Adrenal gland (tissue), 12 donors: ENCODE results near the gene SLC25A19. TPM values are rescaled to one million over a fixed set of nuclear protein-coding genes. Genes with fewer than 3 reads are reported as not detected.

Source experiments
- DNase-seq, 7 donors: peaks; one replicate each; pipeline ENCODE4 v3.0.0-alpha.2; 2019 to 2020
- H3K27ac ChIP-seq, 5 donors: fragments of 200-600 bp; sonication (generic) in 4 of 5; 1 replicate in 3 of 5; 2 replicates in 2 of 5; pipeline versions ENCODE4 v1.5.1 to v1.8.0; 2016 to 2020; ENCODE audit warnings: mild to moderate bottlenecking in 1 of 5
- H3K27me3 ChIP-seq: fragments of 200-600 bp; 2 replicates; pipeline ENCODE4 v1.8.0; 2021
- H3K36me3 ChIP-seq, 2 donors: fragments of 200-600 bp; replicated peaks in 1 of 2; 1 replicate in 1 of 2; 2 replicates in 1 of 2; pipeline versions ENCODE4 v1.5.1 to v1.8.0; 2018 to 2022
- H3K4me1 ChIP-seq, 2 donors: fragments of 200-600 bp; replicated peaks in 1 of 2; 1 replicate in 1 of 2; 2 replicates in 1 of 2; pipeline versions ENCODE4 v1.5.1 to v1.8.0; 2018 to 2021
- H3K4me3 ChIP-seq, 4 donors: fragments of 200-600 bp; sonication (generic) in 3 of 4; one replicate each; pipeline ENCODE4 v1.5.1; 2016 to 2018
- H3K9me3 ChIP-seq, 3 donors: fragments of 200-600 bp; sonication (generic) in 1 of 3; replicated peaks in 1 of 3; 1 replicate in 2 of 3; 2 replicates in 1 of 3; pipeline versions ENCODE4 v1.5.1 to v1.8.0; 2016 to 2021
- POLR2A ChIP-seq, 2 donors: fragments of 450-650 bp; IDR thresholded peaks; one replicate each; pipeline ENCODE4 v1.6.1; 2017; ENCODE audit warnings: antibody characterized with exemption in 2 of 2, mild to moderate bottlenecking in 2 of 2, moderate library complexity in 1 of 2
- WGBS, 4 donors: extraction: QIAGEN DNeasy Blood & Tissue Kit in 2 of 4; methylation state at CpG; one replicate each; pipeline versions ENCODE4 v1.1.5 to v1.1.7; 2013 to 2017; 5-methylcytosine and 5-hydroxymethylcytosine counted together
- intact Hi-C, 2 donors: fragments of 100-400 bp; cut with DNase I; formaldehyde crosslinking; loops; one replicate each; pipeline versions ENCODE4 v1.14.1 to v1.15.0; 2022 to 2023
- polyA plus RNA-seq, 3 donors: library from polyadenylated mRNA; stranded (reverse); fragments of 200-250 nt in 2 of 3; fragments of 350-450 nt in 1 of 3; fragmentation: Illumina TruSeq in 1 of 3; extraction: RNeasy Lipid Tissue Mini Kit (QIAGEN cat#74804) in 1 of 3; gene quantifications; one replicate each; pipeline ENCODE4 v1.2.3, GENCODE V29; 2013 to 2014
- total RNA-seq, 9 donors: library from RNA; depleted of rRNA in 4 of 9; stranded (reverse); fragments of >200 nt in 4 of 9; fragments of 120-200 nt in 1 of 9; fragmentation: NEBNext Ultra II Directional in 1 of 9; extraction: Animal tissue kit (Norgen Biotek cat#: 25700) in 1 of 9; gene quantifications; one replicate each; pipeline versions ENCODE4 v1.1.0 to v1.2.4, GENCODE V29; 2013 to 2023
- TF ChIP-seq, protein P1 (sequence below), 6 experiments: fragments of 450-650 bp in 4 of 6; fragments of 200-600 bp in 2 of 6; sonication (generic) in 1 of 6; IDR thresholded peaks; 1 replicate in 5 of 6; 2 replicates in 1 of 6; pipeline versions ENCODE4 v1.5.1 to v1.8.0; 2016 to 2021; ENCODE audit warnings: antibody characterized with exemption in 6 of 6, mild to moderate bottlenecking in 2 of 6, moderate library complexity in 1 of 6
- donor health status: healthy with polysubstance abuse.
- donor health status: Bipolar disorder and iron deficiency.
- donor health status: DM: yes; HTN: yes; CAD: no.
- donor health status: DM: no; HTN: no; CAD: no.
- donor health status: DM: no; HTN: no; CAD: no.
- donor health status: DM: yes; HTN: yes; CAD: no.

Gene SLC25A19
- total and polyA plus RNA-seq, 12 donors, result 15.8 to 63.9 (median 25.3) TPM

DNA sequence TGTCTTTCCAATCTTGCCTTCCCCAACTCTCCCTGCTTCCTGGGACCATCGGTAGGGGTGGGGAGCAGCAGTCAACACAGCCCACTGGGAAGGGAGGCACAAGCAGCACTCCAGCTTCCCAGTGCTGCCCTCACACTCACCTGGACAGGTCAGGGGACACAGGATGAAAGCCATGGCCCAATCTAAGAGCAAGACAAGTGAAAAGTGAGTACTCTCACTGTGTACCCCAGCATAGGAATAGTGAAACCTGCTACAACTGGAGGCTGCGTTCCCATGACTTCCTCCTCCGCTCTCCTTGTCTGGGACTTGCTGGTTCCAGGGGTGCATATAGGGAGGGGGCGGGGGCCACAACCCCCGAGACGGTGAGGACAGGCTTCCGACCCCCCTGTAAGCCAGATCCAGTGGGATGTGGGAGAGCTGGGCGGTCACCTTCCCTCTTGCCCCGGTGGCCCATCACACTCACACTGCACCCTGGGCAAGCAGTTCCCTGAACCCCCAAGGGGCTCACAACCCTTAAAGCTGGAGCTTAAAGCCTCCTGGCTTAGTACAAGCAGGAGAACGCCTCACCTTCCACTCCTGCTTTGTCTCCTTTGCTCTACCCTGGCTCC lies 29.5 kb upstream of the SLC25A19 start:
- 78 to 89% (median 84%) methylated on average over 6 to 10 of the region's 10 CpGs for WGBS, 4 donors
- H3K4me1 ChIP-seq, result peaks cover 18 to 25% of the 10 kb centered on the region in 2 donors
- no peaks in the 10 kb centered on the region for H3K27me3 ChIP-seq
- no peak for TF ChIP-seq POLR2A (IDR thresholded peaks at IDR 0.05)
- TF ChIP-seq, protein P1, sequence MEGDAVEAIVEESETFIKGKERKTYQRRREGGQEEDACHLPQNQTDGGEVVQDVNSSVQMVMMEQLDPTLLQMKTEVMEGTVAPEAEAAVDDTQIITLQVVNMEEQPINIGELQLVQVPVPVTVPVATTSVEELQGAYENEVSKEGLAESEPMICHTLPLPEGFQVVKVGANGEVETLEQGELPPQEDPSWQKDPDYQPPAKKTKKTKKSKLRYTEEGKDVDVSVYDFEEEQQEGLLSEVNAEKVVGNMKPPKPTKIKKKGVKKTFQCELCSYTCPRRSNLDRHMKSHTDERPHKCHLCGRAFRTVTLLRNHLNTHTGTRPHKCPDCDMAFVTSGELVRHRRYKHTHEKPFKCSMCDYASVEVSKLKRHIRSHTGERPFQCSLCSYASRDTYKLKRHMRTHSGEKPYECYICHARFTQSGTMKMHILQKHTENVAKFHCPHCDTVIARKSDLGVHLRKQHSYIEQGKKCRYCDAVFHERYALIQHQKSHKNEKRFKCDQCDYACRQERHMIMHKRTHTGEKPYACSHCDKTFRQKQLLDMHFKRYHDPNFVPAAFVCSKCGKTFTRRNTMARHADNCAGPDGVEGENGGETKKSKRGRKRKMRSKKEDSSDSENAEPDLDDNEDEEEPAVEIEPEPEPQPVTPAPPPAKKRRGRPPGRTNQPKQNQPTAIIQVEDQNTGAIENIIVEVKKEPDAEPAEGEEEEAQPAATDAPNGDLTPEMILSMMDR (IDR thresholded peaks at IDR 0.05), result no peak
- no peak for DNase-seq
- no peaks in the 10 kb centered on the region for H3K9me3 ChIP-seq
- H3K36me3 ChIP-seq, result peaks cover 0 to 34% of the 10 kb centered on the region in 2 donors
- peak overlapping the region in 2 of 5 donors; percentile 52 to 54 for H3K27ac ChIP-seq
- intact Hi-C loops, result no loop called here
- H3K4me3 ChIP-seq, result no peak overlapping the region

DNA sequence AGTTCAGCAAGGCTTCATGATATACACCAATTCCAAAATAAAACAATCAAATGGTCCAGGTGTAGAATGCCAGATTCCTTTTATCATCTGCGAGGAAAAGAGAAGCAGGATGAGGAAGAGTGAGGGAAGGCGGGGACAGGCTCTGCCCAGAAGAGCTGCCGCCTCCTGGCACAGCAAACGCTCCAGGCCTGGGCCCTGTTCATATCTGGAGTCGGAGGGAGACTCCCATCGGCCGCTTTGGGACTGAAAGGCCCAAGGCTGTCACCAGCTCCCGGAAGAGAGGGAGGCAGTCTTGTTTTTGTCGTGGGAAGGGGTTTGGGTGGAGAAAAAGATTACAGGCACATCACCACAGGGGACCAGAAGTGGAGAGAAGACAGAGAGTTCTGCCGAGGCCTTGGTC lies 29.0 kb upstream of the SLC25A19 start:
- Histone ChIP-seq H3K27ac (peak overlapping the region in 2 of 5 donors; percentile 52 to 54), H3K27me3 (no peaks in the 10 kb centered on the region), H3K4me3 (no peak overlapping the region), H3K36me3 (peaks cover 0 to 34% of the 10 kb centered on the region in 2 donors), H3K4me1 (peaks cover 23 to 31% of the 10 kb centered on the region in 2 donors), H3K9me3 (no peaks in the 10 kb centered on the region)
- 73 to 84% (median 77%) methylated on average over 10 of the region's 10 CpGs for WGBS, 4 donors
- intact Hi-C loops, result no loop called here
- TF ChIP-seq POLR2A (IDR thresholded peaks at IDR 0.05), result no peak
- TF ChIP-seq, protein P1 (IDR thresholded peaks at IDR 0.05), result no peak
- no peak for DNase-seq

DNA sequence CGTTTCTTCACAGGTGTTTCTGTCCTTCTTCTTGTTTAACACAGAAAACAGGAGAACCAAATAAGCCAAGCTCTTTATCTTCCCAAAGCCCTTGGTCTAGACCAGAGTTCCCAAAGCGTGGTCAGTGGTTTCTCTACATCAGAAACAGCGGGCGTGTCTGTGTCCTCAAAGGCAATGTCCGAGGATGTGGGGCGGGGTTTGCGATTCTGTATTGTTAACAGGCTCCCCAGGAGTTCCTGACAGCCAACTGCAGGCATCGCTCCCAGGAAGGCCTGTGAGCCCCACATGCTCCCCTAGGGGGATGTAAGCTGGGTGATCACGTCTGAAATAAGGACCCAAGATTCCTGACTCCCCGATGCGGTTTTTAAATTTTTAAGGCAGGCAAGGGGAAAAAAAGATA lies 28.4 kb upstream of the SLC25A19 start:
- Histone ChIP-seq H3K4me1 (peaks cover 24 to 35% of the 10 kb centered on the region in 2 donors), H3K27me3 (no peaks in the 10 kb centered on the region), H3K9me3 (no peaks in the 10 kb centered on the region), H3K36me3 (peaks cover 0 to 34% of the 10 kb centered on the region in 2 donors), H3K27ac (peak overlapping the region in 1 of 5 donors; percentile 54), H3K4me3 (no peak overlapping the region)
- peak in 1 of 7 donors; percentile 38 for DNase-seq
- WGBS, 4 donors, result 74 to 82% (median 79%) methylated on average over 11 of the region's 11 CpGs
- intact Hi-C loops, result no loop called here
- TF ChIP-seq POLR2A (IDR thresholded peaks at IDR 0.05), result no peak
- TF ChIP-seq, protein P1 (IDR thresholded peaks at IDR 0.05), result no peak

DNA sequence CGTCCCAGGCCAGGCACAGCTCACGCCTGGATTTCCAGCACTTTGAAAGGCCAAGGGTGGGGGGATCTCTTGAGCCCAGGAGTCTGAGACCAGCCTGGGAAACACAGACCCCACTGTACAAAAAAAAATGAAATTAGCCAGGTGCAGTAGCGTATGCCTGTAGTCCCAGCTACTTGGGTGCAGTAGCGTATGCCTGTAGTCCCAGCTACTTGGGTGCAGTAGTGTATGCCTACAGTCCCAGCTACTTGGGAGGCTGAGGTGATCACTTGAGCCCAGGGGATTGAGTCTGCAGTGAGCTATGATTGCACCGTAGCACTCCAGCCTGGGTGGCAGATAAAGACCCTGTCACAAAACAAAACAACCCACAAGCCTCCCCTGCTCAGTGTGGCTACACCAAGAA lies 27.0 kb upstream of the SLC25A19 start:
- Histone ChIP-seq H3K9me3 (no peaks in the 10 kb centered on the region), H3K27me3 (no peaks in the 10 kb centered on the region), H3K4me3 (no peak overlapping the region), H3K4me1 (peaks cover 24 to 35% of the 10 kb centered on the region in 2 donors), H3K27ac (peak overlapping the region in 4 of 5 donors; percentile 28 to 90 (median 70)), H3K36me3 (peaks cover 0 to 27% of the 10 kb centered on the region in 2 donors)
- TF ChIP-seq, protein P1 (IDR thresholded peaks at IDR 0.05), result no peak
- TF ChIP-seq POLR2A (IDR thresholded peaks at IDR 0.05), result no peak
- no peak for DNase-seq
- intact Hi-C loops, result no loop called here
- 71 to 77% (median 72%) methylated on average over 5 of the region's 5 CpGs for WGBS, 4 donors
